IPS-NIHi11 (cell line): Measurements from ENCODE around the gene MEI4.
"Not testable (repeated sequence)": the region's sequence is repeated elsewhere in the genome, so short reads cannot be mapped to it uniquely, and the experiment has no call there.

Experiments
- DNase-seq: peaks from one replicate; pipeline ENCODE4 v3.0.0; 2012; ENCODE audit warnings: mixed read lengths, low spot score

The MEI4 gene

GRCh38 chr6:77683515-77683914, 30.7 kb downstream of the MEI4 start:
- DNase-seq = no peak

- no peak for DNase-seq
Observed at GRCh38 chr6:77686931-77687330, 34.1 kb downstream of the MEI4 start.

- no peak for DNase-seq
Observed at GRCh38 chr6:77688649-77689048, 35.8 kb downstream of the MEI4 start.

- DNase-seq = not testable (repeated sequence)
Observed at GRCh38 chr6:77700095-77700494, 47.3 kb downstream of the MEI4 start.

GRCh38 chr6:77707603-77708002, 54.8 kb downstream of the MEI4 start:
- DNase-seq = no peak

GRCh38 chr6:77715588-77715987, 62.7 kb downstream of the MEI4 start:
- DNase-seq = no peak

GRCh38 chr6:77716311-77716710, 63.5 kb downstream of the MEI4 start:
- no peak for DNase-seq

GRCh38 chr6:77736010-77736409, 83.2 kb downstream of the MEI4 start:
- DNase-seq = not testable (repeated sequence)

- DNase-seq = no peak
Observed at GRCh38 chr6:77740380-77740779, 87.5 kb downstream of the MEI4 start.

- not testable (repeated sequence) for DNase-seq
Observed at GRCh38 chr6:77752156-77752555, 99.3 kb downstream of the MEI4 start.

- DNase-seq = no peak
Observed at GRCh38 chr6:77762386-77762785, 109.5 kb downstream of the MEI4 start.

- no peak for DNase-seq
Observed at GRCh38 chr6:77763124-77763523, 110.3 kb downstream of the MEI4 start.

GRCh38 chr6:77764364-77764763, 111.5 kb downstream of the MEI4 start:
- no peak for DNase-seq

- DNase-seq = no peak
Observed at GRCh38 chr6:77773157-77773822, 120.5 kb downstream of the MEI4 start.

GRCh38 chr6:77774457-77774856, 121.6 kb downstream of the MEI4 start:
- no peak for DNase-seq

- DNase-seq = no peak
Observed at GRCh38 chr6:77776441-77776840, 123.6 kb downstream of the MEI4 start.

GRCh38 chr6:77778527-77778926, 125.7 kb downstream of the MEI4 start:
- DNase-seq = no peak

- DNase-seq = peak; percentile 11
Observed at GRCh38 chr6:77786935-77787629, 134.2 kb downstream of the MEI4 start.

- no peak for DNase-seq
Observed at GRCh38 chr6:77796824-77797809, 144.3 kb downstream of the MEI4 start.

GRCh38 chr6:77812304-77812703, 159.5 kb downstream of the MEI4 start:
- no peak for DNase-seq

- DNase-seq = no peak
Observed at GRCh38 chr6:77813090-77813489, 160.3 kb downstream of the MEI4 start.

GRCh38 chr6:77814119-77814518, 161.3 kb downstream of the MEI4 start:
- DNase-seq = no peak

GRCh38 chr6:77815531-77815930, 162.7 kb downstream of the MEI4 start:
- DNase-seq = no peak
